GM10248 (cell line): ENCODE measurements around the gene ANKS1A.

Experiments used
- CTCF ChIA-PET: fragments of 300-600 bp; sonication (Branson Sonifier 250); formaldehyde crosslinking; extraction: SDS; loops from one replicate; lab custom pipeline; 2021; ENCODE audit warnings: antibody characterized with exemption; lab: Yijun Ruan, JAX
- POLR2A ChIA-PET: fragments of 350-650 bp; sonication (Branson Sonifier 250); formaldehyde crosslinking; extraction: SDS; loops from one replicate; lab custom pipeline; 2020; ENCODE audit warnings: antibody characterized with exemption; lab: Yijun Ruan, JAX
- DNase-seq: peaks from one replicate; pipeline ENCODE4 v3.0.0; 2012; ENCODE audit errors: extremely low spot score
- CTCF ChIP-seq: IDR thresholded peaks from 2 replicates; pipeline ENCODE4 v1.5.1; 2012; ENCODE audit warnings: mild to moderate bottlenecking, low read depth; ENCODE audit errors: extremely low read depth, missing control alignments, control extremely low read depth

The ANKS1A gene

GRCh38 chr6:34951731-34952130 is 62.7 kb downstream of the ANKS1A start:
- POLR2A ChIA-PET: no interaction called here

GRCh38 chr6:34953061-34954025 is 64.3 kb downstream of the ANKS1A start:
- no peak for DNase-seq
- TF ChIP-seq CTCF: no peak
- ChIA-PET CTCF (no interaction called here), POLR2A (no interaction called here)

More at GRCh38 chr6:34951731-34952130, 62.7 kb downstream of the ANKS1A start:
- CTCF ChIA-PET: interaction anchor here (1.2 to 1.3 kb wide), 2 partner anchors 8 to 35 kb away, joined by 4 to 5 read pairs; no protein-coding TSS in a partner anchor
- no peak for TF ChIP-seq CTCF
- no peak for DNase-seq

GRCh38 chr6:34955442-34955841 is 66.4 kb downstream of the ANKS1A start:
- ChIA-PET CTCF (interaction anchor here (0.9 to 1.2 kb wide), 2 partner anchors 13 to 14 kb away, joined by 3 read pairs; no protein-coding TSS in a partner anchor), POLR2A (no interaction called here)
- DNase-seq: no peak
- TF ChIP-seq CTCF: no peak

- TF ChIP-seq CTCF: no peak
- ChIA-PET POLR2A (no interaction called here), CTCF (interaction anchor here (1.4 kb wide), 1 partner anchor 29 kb away, joined by 3 read pairs; no protein-coding TSS in a partner anchor)
- no peak for DNase-seq
These were observed 68.3 kb downstream of the ANKS1A start for GRCh38 chr6:34957231-34957783.

- no peak for DNase-seq
These were observed 69.7 kb downstream of the ANKS1A start for GRCh38 chr6:34958734-34959133.

More at GRCh38 chr6:34958734-34959133, 69.7 kb downstream of the ANKS1A start:
- TF ChIP-seq CTCF: no peak
- POLR2A ChIA-PET: no interaction called here
- CTCF ChIA-PET: no interaction called here
